ENCODE measurements around the gene ISG15.
A peak's percentile ranks its signal among the peaks of the same experiment; 100 is the strongest.
"Not testable (repeated sequence)": the region's sequence is repeated elsewhere in the genome, so short reads cannot be mapped to it uniquely, and the experiment has no call there.

Gene ISG15

GRCh38 chr1:1026599-1027413 lies 13.5 kb downstream of the ISG15 start:
- DNase-seq (ENCODE audit: low read depth, low spot score): no peak

- DNase-seq (ENCODE audit: low read depth, low spot score): no peak
Measured at GRCh38 chr1:1027791-1028190, 14.5 kb downstream of the ISG15 start.

DNA sequence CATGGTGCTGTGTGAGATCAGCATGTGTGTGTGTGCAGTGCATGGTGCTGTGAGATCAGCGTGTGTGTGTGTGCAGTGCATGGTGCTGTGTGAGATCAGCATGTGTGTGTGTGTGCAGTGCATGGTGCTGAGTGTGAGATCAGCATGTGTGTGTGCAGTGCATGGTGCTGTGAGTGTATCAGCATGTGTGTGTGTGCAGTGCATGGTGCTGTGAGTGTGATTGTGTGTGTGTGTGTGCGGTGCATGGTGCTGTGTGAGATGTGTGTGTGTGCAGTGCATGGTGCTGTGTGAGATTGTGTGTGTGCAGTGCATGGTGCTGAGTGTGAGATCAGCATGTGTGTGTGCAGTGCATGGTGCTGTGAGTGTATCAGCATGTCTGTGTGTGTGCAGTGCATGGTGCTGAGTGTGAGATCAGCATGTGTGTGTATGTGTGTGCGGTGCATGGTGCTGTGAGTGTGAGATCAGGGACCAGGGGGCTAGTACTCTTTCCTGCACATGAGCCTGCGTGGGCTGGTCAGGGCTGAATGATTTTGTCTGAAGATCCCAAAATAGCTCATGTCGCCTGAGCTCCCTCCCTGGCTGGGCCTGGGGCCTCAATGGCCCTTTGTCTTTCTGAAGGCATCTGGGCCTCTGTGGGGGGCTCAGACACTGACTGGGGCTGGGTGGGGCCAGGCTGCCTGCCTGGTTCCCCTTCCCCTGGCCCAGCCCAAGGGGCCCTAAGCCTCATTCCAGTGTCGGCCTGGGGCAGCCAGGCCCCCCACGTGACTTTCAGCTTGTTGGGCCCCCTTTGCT lies 17.8 kb downstream of the ISG15 start:
- not testable (repeated sequence) for DNase-seq (ENCODE audit: low read depth, low spot score)

- DNase-seq (ENCODE audit: low read depth, low spot score): no peak
Measured at GRCh38 chr1:1031659-1032235, 18.4 kb downstream of the ISG15 start.

DNA sequence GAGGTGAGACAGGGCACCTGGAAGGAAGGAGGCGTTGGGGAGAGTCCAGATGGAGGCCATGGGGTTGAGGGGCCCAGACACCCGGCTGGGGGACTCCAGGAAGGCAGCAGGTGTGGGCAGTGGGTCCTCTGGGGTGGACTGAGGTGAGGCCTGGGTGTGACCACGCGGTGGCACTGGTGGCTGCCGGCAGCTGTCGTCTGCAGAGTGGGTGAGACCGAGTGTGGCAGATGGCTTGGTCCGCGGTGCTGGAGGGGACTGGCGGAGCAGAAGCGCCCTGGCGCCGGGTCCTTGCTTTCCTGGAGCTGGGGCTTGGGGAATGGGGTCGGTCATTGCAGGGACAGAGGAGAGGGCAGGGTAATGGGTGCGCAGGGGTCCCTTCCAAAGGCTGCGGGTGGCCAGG lies 19.1 kb downstream of the ISG15 start:
- no peak for DNase-seq (ENCODE audit: low read depth, low spot score)

DNA sequence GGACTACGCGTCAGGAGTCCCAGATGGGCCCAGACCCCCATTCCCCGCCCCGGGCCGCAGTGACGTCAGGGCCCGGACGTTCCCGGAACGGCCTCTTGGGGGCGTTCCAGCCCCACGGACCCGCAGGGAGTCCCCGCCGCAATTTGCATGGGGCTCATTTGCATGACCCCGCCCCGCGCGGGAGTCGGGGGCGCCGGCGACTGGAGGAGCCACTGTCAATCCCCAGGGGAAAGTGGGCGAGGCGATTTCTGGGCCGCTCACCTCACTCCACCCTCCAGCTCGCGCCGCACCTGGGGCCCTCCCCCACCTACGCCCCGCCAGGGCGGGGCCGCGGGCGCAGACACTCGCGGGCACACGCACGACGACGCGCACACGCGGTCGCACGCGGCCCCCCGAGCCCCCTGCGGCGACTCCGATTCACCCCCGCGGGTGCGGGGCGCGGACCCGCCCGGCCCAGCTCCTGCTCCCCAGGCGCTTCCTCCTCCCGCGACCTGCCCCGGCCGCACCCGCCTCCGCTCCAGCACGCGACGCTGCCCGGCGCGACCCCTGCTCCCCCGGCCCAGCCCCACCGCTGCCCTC lies 19.8 kb downstream of the ISG15 start:
- peak; percentile 97 for DNase-seq (ENCODE audit: low read depth, low spot score)

DNA sequence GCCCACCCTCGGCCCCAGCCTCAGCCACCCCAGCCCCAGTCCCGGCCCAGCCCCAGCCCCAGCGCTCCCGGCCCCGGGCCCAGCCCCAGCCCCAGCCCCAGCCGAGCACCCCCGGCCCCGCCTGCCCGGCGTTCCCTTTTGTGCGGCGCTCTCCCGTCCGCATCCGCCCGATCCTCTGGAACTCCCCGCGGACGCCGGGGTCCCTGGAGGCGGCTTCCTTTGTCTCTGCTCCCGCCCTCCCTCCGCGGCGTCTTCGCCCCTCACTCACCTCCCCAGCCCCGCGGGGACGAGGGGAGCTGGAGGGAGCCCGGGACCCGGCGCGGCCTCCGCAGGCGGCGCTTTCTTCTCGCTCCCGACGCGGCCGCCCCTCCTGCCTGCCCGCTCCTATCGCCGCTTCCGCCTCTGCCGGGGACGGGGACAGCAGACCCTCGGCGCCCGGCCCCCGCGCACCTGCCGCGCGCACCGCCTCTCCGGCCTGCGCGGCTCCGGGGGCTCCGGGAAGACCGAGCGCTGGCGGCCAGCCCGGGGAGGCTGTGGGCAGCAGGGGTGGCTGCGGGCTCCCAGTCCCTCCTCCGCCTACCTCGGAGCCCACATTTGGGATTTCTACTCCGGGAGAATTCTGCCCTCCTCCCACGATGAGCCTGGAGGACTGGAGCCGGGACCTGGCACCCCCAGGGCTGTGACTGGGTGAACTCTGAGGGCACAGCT lies 20.6 kb downstream of the ISG15 start:
- DNase-seq (ENCODE audit: low read depth, low spot score): no peak

DNA sequence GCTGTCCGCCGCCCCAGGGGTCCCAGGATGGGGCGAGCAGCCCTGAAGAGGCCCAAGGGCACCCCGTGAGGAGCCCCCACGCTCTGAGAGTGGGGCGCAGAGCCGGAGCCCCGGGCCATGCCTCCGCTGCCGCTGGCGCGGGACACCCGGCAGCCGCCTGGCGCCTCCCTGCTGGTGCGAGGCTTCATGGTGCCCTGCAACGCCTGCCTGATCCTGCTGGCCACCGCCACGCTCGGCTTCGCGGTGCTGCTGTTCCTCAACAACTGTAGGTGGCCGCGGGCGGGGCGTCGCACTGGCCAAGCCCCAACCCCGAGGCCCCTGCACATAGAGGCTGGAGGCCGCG lies 21.1 kb downstream of the ISG15 start:
- no peak for DNase-seq (ENCODE audit: low read depth, low spot score)

DNA sequence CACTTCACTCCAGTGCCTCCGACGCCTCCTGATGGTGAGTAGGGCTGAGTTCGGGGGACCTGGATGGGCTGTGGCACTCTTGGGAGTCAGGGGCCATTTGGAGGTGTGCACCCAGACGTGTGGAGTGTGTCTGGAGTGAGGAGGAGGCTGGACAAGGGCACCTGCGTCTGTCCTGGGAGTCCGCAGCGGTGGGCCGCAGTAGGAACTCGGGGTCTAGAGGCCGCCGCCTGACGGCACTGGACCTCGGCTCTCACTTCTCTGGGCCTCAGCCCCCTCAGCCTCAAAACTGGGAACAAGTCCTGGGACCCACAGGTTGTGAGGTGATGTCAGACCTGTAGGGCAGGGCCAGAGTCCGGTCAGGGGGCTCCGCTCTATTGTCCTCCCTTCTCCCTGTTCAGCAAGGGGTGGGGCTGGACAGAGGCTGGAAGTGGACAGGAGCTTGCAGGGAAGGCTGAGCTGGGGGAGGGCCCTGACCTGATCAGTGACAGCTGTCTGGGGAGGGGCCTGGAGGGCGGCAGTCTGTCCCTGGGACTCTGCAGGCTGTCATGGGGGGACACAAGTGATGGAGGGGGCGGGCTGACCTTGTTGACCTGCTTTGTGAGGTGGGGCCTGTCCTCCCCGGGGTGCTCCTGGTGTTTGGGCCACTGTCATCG lies 22.1 kb downstream of the ISG15 start:
- no peak for DNase-seq (ENCODE audit: low read depth, low spot score)

- DNase-seq (ENCODE audit: low read depth, low spot score): no peak
Measured at GRCh38 chr1:1037366-1038327, 24.4 kb downstream of the ISG15 start.

DNA sequence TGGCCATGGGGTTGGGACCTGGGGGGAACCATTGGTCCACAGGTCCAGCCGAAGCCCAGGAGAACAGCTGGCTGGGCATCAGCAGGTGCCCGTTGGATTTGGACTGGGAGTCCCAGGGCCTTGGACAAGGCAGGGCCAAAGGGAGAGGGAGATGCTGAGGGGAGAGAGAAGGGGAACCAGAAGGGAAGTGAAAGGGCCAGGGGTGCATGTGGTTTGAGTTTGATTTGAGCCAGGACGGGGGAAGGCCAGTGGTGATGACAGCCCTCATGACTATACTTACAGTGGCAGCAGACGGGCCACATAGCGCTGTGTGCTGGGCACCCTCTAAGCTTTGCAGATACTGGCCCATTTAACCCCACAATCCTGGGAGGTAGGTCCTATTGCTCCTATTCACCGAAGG lies 25.4 kb downstream of the ISG15 start:
- no peak for DNase-seq (ENCODE audit: low read depth, low spot score)

- DNase-seq (ENCODE audit: low read depth, low spot score): no peak
Measured at GRCh38 chr1:1039145-1039910, 26.0 kb downstream of the ISG15 start.

- DNase-seq (ENCODE audit: low read depth, low spot score): peak; percentile 84
Measured at GRCh38 chr1:1040004-1040991, 27.0 kb downstream of the ISG15 start.

DNA sequence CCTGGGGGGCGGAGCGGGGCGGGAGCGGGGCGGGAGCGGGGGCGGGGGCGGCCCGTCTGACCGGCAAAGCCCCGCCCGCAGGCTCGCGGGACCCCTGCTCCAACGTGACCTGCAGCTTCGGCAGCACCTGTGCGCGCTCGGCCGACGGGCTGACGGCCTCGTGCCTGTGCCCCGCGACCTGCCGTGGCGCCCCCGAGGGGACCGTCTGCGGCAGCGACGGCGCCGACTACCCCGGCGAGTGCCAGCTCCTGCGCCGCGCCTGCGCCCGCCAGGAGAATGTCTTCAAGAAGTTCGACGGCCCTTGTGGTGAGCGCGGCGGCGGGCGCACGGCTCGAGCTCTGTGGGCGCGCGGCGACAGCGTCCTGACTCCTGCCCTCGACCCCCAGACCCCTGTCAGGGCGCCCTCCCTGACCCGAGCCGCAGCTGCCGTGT lies 27.8 kb downstream of the ISG15 start:
- peak; percentile 63 for DNase-seq (ENCODE audit: low read depth, low spot score)

- DNase-seq (ENCODE audit: low read depth, low spot score): no peak
Measured at GRCh38 chr1:1041873-1042272, 28.6 kb downstream of the ISG15 start.

- no peak for DNase-seq (ENCODE audit: low read depth, low spot score)
Measured at GRCh38 chr1:1042835-1043234, 29.5 kb downstream of the ISG15 start.

DNA sequence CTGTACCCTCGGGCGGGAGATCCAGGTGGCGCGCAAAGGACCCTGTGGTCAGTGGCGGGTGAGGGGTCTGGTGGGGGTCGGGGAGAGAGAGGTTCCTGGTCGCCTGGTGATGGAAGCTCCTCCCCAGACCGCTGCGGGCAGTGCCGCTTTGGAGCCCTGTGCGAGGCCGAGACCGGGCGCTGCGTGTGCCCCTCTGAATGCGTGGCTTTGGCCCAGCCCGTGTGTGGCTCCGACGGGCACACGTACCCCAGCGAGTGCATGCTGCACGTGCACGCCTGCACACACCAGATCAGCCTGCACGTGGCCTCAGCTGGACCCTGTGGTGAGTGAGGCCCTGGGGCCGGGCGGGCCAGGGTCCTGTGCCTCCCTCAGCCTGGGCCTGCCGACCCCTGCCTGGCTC lies 30.1 kb downstream of the ISG15 start:
- DNase-seq (ENCODE audit: low read depth, low spot score): no peak

- no peak for DNase-seq (ENCODE audit: low read depth, low spot score)
Measured at GRCh38 chr1:1043921-1044320, 30.6 kb downstream of the ISG15 start.
